Natural killer cell (primary cell): ENCODE results near the gene THSD4. TPM values are rescaled to one million over a fixed set of nuclear protein-coding genes. Genes with fewer than 3 reads are reported as not detected.

Experiments used
- ATAC-seq, 3 donors: fragments of 150-1000 bp in 2 of 3; fragments of 200-7000 bp in 1 of 3; cut with Tn5 transposase; 1 replicate in 1 of 3; 2 replicates in 2 of 3; pipeline ENCODE4 v1.10.0; 2021; ENCODE audit warnings: mild to moderate bottlenecking in 2 of 3, moderate library complexity in 2 of 3
- DNase-seq, 2 donors: peaks; one replicate each; pipeline versions ENCODE4 v3.0.0 to v3.0.0-alpha.2; 2013 to 2021; ENCODE audit warnings: mixed read lengths in 1 of 2
- H3K27ac ChIP-seq: one replicate; pipeline ENCODE4 v1.5.1; 2013; ENCODE audit warnings: mild to moderate bottlenecking, low read length
- H3K27me3 ChIP-seq: one replicate; pipeline ENCODE4 v1.6.1; 2013; ENCODE audit warnings: low read length; ENCODE audit not compliant: control insufficient read depth, insufficient read depth
- H3K36me3 ChIP-seq: one replicate; pipeline ENCODE4 v1.6.1; 2013; ENCODE audit warnings: low read length; ENCODE audit not compliant: control insufficient read depth, insufficient read depth
- H3K4me1 ChIP-seq: one replicate; pipeline ENCODE4 v1.6.1; 2013; ENCODE audit warnings: low read length; ENCODE audit not compliant: control insufficient read depth, insufficient read depth
- H3K4me3 ChIP-seq: one replicate; pipeline ENCODE4 v1.5.1; 2013; ENCODE audit warnings: low read length
- H3K9me3 ChIP-seq: one replicate; pipeline ENCODE4 v1.6.1; 2013; ENCODE audit warnings: low read length; ENCODE audit not compliant: control insufficient read depth, insufficient read depth
- H3K27ac Mint-ChIP-seq, 2 donors: one replicate each; pipeline ENCODE4 v1.8.0; 2022; ENCODE audit warnings: mild to moderate bottlenecking in 2 of 2, mixed read lengths in 2 of 2, moderate library complexity in 1 of 2
- H3K27me3 Mint-ChIP-seq, 2 donors: one replicate each; pipeline ENCODE4 v1.8.0; 2022; ENCODE audit warnings: low read depth in 2 of 2, mixed read lengths in 2 of 2
- H3K36me3 Mint-ChIP-seq: one replicate; pipeline ENCODE4 v1.8.0; 2022; ENCODE audit warnings: mixed read lengths
- H3K4me1 Mint-ChIP-seq, 2 donors: one replicate each; pipeline ENCODE4 v1.8.0; 2022; ENCODE audit warnings: mixed read lengths in 2 of 2
- H3K4me3 Mint-ChIP-seq: one replicate; pipeline ENCODE4 v1.8.0; 2022; ENCODE audit warnings: mild to moderate bottlenecking, moderate library complexity, mixed read lengths
- H3K9me3 Mint-ChIP-seq, 2 donors: one replicate each; pipeline ENCODE4 v1.8.0; 2022; ENCODE audit warnings: mixed read lengths in 2 of 2
- CTCF ChIP-seq: fragments of 200-600 bp; IDR thresholded peaks from one replicate; pipeline ENCODE4 v1.8.0; 2022; ENCODE audit warnings: antibody characterized with exemption
- WGBS: methylation state at CpG from one replicate; pipeline ENCODE4 v1.1.7; 2013; ENCODE audit warnings: missing lambda C conversion rate; ENCODE audit not compliant: insufficient coverage; 5-methylcytosine and 5-hydroxymethylcytosine counted together
- intact Hi-C: fragments of 100-400 bp; cut with micrococcal nuclease; formaldehyde crosslinking; loops from one replicate; pipeline ENCODE4 v1.14.2; 2022
- total RNA-seq, 4 donors: library from RNA; stranded (reverse); fragments of 120-200 nt in 1 of 4; gene quantifications; one replicate each; pipeline versions ENCODE4 v1.2.3 to v1.2.4, GENCODE V29; 2013 to 2022

The THSD4 gene
- total RNA-seq, 3 donors from 2014 or later (not counting 1 experiment from before 2014, with no cell fraction given), result not detected

- Mint-ChIP-seq H3K27me3 (peaks cover 13 to 54% of the 10 kb centered on the region in 2 donors), H3K9me3 (no peaks in the 10 kb centered on the region), H3K36me3 (no peaks in the 10 kb centered on the region), H3K4me3 (no peak overlapping the region), H3K27ac (no peak overlapping the region), H3K4me1 (no peaks in the 10 kb centered on the region)
- DNase-seq (no peak), ATAC-seq (no peak)
- H3K9me3 ChIP-seq, result no peaks in the 10 kb centered on the region
- no peak for TF ChIP-seq CTCF
- H3K27ac ChIP-seq, result no peak overlapping the region
- no peaks in the 10 kb centered on the region for H3K4me1 ChIP-seq
- H3K27me3 ChIP-seq, result no peaks in the 10 kb centered on the region
- 85% methylated on average over 2 of the region's 2 CpGs for WGBS
- no peaks in the 10 kb centered on the region for H3K36me3 ChIP-seq
- H3K4me3 ChIP-seq, result no peak overlapping the region
- intact Hi-C loops, result no loop called here
Measured at GRCh38 chr15:71630475-71630809, 515.2 kb downstream of the THSD4 start.

- no peaks in the 10 kb centered on the region for H3K4me1 ChIP-seq
- no peak overlapping the region for H3K4me3 ChIP-seq
- no peaks in the 10 kb centered on the region for H3K27me3 ChIP-seq
- TF ChIP-seq CTCF, result no peak
- ATAC-seq (no peak), DNase-seq (no peak)
- H3K36me3 ChIP-seq, result no peaks in the 10 kb centered on the region
- H3K9me3 ChIP-seq, result no peaks in the 10 kb centered on the region
- Mint-ChIP-seq H3K4me3 (no peak overlapping the region), H3K27me3 (peaks cover 18 to 38% of the 10 kb centered on the region in 2 donors), H3K27ac (no peak overlapping the region), H3K36me3 (no peaks in the 10 kb centered on the region), H3K9me3 (no peaks in the 10 kb centered on the region), H3K4me1 (no peaks in the 10 kb centered on the region)
- intact Hi-C loops, result no loop called here
- 71% methylated on average over 2 of the region's 3 CpGs for WGBS
- no peak overlapping the region for H3K27ac ChIP-seq
Measured at GRCh38 chr15:71632576-71633195, 517.4 kb downstream of the THSD4 start.

- H3K4me1 Mint-ChIP-seq, result no peaks in the 10 kb centered on the region
- intact Hi-C loops, result no loop called here
- no peak overlapping the region for H3K27ac Mint-ChIP-seq
- no peaks in the 10 kb centered on the region for H3K36me3 Mint-ChIP-seq
- ATAC-seq (no peak), DNase-seq (no peak)
- Histone ChIP-seq H3K36me3 (no peaks in the 10 kb centered on the region), H3K9me3 (no peaks in the 10 kb centered on the region), H3K27ac (no peak overlapping the region), H3K4me1 (no peaks in the 10 kb centered on the region), H3K27me3 (peaks cover 3% of the 10 kb centered on the region), H3K4me3 (no peak overlapping the region)
- H3K4me3 Mint-ChIP-seq, result no peak overlapping the region
- no peak for TF ChIP-seq CTCF
- WGBS, result 58% methylated on average over 6 of the region's 6 CpGs
- H3K27me3 Mint-ChIP-seq, result peaks cover 16 to 22% of the 10 kb centered on the region in 2 donors
- H3K9me3 Mint-ChIP-seq, result no peaks in the 10 kb centered on the region
Measured at GRCh38 chr15:71634820-71635560, 519.7 kb downstream of the THSD4 start.

- no peak overlapping the region for H3K27ac Mint-ChIP-seq
- H3K9me3 ChIP-seq, result no peaks in the 10 kb centered on the region
- H3K27me3 ChIP-seq, result peaks cover 3% of the 10 kb centered on the region
- H3K27ac ChIP-seq, result no peak overlapping the region
- H3K9me3 Mint-ChIP-seq, result no peaks in the 10 kb centered on the region
- DNase-seq (no peak), ATAC-seq (no peak)
- H3K4me1 Mint-ChIP-seq, result no peaks in the 10 kb centered on the region
- H3K4me3 ChIP-seq, result no peak overlapping the region
- H3K4me3 Mint-ChIP-seq, result no peak overlapping the region
- TF ChIP-seq CTCF, result no peak
- 80% methylated on average over 1 of the region's 2 CpGs for WGBS
- intact Hi-C loops, result no loop called here
- H3K27me3 Mint-ChIP-seq, result peaks cover 15 to 19% of the 10 kb centered on the region in 2 donors
- H3K36me3 Mint-ChIP-seq, result no peaks in the 10 kb centered on the region
- no peaks in the 10 kb centered on the region for H3K36me3 ChIP-seq
- no peaks in the 10 kb centered on the region for H3K4me1 ChIP-seq
Measured at GRCh38 chr15:71635735-71636134, 520.5 kb downstream of the THSD4 start.
